SK-N-SH (cell line): ENCODE results near the gene SMAD3. TPM values are rescaled to one million over a fixed set of nuclear protein-coding genes. Genes with fewer than 3 reads are reported as not detected.

Experiments
- CTCF ChIA-PET: fragments of 300-600, 350-600 bp; formaldehyde crosslinking; extraction: SDS; loops from one replicate; lab custom pipeline; 2021; lab: Yijun Ruan, JAX
- POLR2A ChIA-PET: fragments of 350-600 bp; sonication (Branson Sonifier 250); formaldehyde crosslinking; extraction: SDS; loops from one replicate; lab custom pipeline; 2020; ENCODE audit warnings: antibody characterized with exemption, inconsistent platforms; lab: Yijun Ruan, JAX
- DNase-seq: peaks from one replicate; pipeline ENCODE4 v3.0.0; 2012
- H2AFZ ChIP-seq: fragments of 200-600 bp; sonication (generic); 2 replicates; pipeline ENCODE4 v1.8.1; 2016; ENCODE audit warnings: antibody characterized with exemption, mild to moderate bottlenecking, low read depth
- H3F3A ChIP-seq: fragments of 200-600 bp; sonication (generic); replicated peaks from 2 replicates; pipeline ENCODE3; 2016; ENCODE audit warnings: antibody characterized with exemption, mild to moderate bottlenecking; ENCODE audit not compliant: insufficient read depth
- H3K27ac ChIP-seq, 2 experiments: fragments of 200-500 bp in 1 of 2; fragments of 200-600 bp in 1 of 2; sonication (Bioruptor generic) in 1 of 2; sonication (generic), shearing (Covaris generic) in 1 of 2; 2 replicates each; pipeline versions ENCODE4 v1.5.1 to v1.6.1; 2014 to 2016; ENCODE audit warnings: low read depth in 2 of 2, inconsistent platforms in 1 of 2, low read length in 1 of 2, mild to moderate bottlenecking in 1 of 2, mixed read lengths in 1 of 2
- H3K27me3 ChIP-seq: fragments of 200-600 bp; sonication (generic), shearing (Covaris generic); 2 replicates; pipeline ENCODE4 v1.6.1; 2016; ENCODE audit warnings: mixed run types; ENCODE audit not compliant: insufficient read depth
- H3K36me3 ChIP-seq, 2 experiments: fragments of 200-500 bp in 1 of 2; fragments of 200-600 bp in 1 of 2; sonication (Bioruptor generic) in 1 of 2; sonication (generic) in 1 of 2; replicated peaks in 1 of 2; 2 replicates each; pipeline versions ENCODE3 to v1.5.1; 2014 to 2016; ENCODE audit warnings: low read length in 1 of 2, mild to moderate bottlenecking in 1 of 2; ENCODE audit not compliant: insufficient read depth in 2 of 2, control insufficient read depth in 1 of 2
- H3K4me1 ChIP-seq, 2 experiments: fragments of 200-500 bp in 1 of 2; fragments of 200-600 bp in 1 of 2; sonication (Bioruptor generic) in 1 of 2; sonication (generic), shearing (Covaris generic) in 1 of 2; 2 replicates each; pipeline versions ENCODE4 v1.5.1 to v1.6.1; 2014 to 2016; ENCODE audit warnings: low read depth in 1 of 2, low read length in 1 of 2, mixed run types in 1 of 2; ENCODE audit not compliant: insufficient read depth in 2 of 2, control insufficient read depth in 1 of 2
- H3K4me2 ChIP-seq: fragments of 200-600 bp; sonication (generic), shearing (Covaris generic); 2 replicates; pipeline ENCODE4 v1.6.1; 2017; ENCODE audit warnings: mixed run types
- H3K4me3 ChIP-seq, 2 experiments: fragments of 200-500 bp in 1 of 2; fragments of 200-600 bp in 1 of 2; sonication (Bioruptor generic) in 1 of 2; sonication (generic), shearing (Covaris generic) in 1 of 2; 2 replicates each; pipeline versions ENCODE4 v1.5.1 to v1.8.1; 2014 to 2016; ENCODE audit warnings: low read depth in 2 of 2, inconsistent platforms in 1 of 2, low read length in 1 of 2, mild to moderate bottlenecking in 1 of 2, mixed read lengths in 1 of 2, moderate library complexity in 1 of 2
- H3K79me2 ChIP-seq: fragments of 200-600 bp; sonication (generic); 2 replicates; pipeline ENCODE4 v1.8.1; 2017; ENCODE audit warnings: mild to moderate bottlenecking; ENCODE audit not compliant: insufficient read depth
- H3K9ac ChIP-seq: fragments of 200-600 bp; sonication (generic); 2 replicates; pipeline ENCODE4 v1.6.1; 2017; ENCODE audit warnings: mixed run types
- H3K9me2 ChIP-seq: fragments of 200-600 bp; sonication (generic); 2 replicates; pipeline ENCODE4 v1.6.1; 2017; ENCODE audit warnings: mixed run types
- H3K9me3 ChIP-seq: fragments of 200-600 bp; sonication (generic); 2 replicates; pipeline ENCODE4 v1.6.1; 2017; ENCODE audit warnings: mixed run types, mild to moderate bottlenecking, moderate library complexity
- H4K20me1 ChIP-seq: fragments of 200-600 bp; sonication (generic); 2 replicates; pipeline ENCODE4 v1.6.1; 2017; ENCODE audit warnings: mild to moderate bottlenecking, mixed run types; ENCODE audit not compliant: insufficient read depth
- EP300 ChIP-seq, 2 experiments: IDR thresholded peaks; 2 replicates each; pipeline versions ENCODE4 v1.4.0 to v1.6.1; 2012; ENCODE audit warnings: borderline replicate concordance in 1 of 2, low read depth in 1 of 2, low read length in 1 of 2
- FOSL2 ChIP-seq: IDR thresholded peaks from 2 replicates; pipeline ENCODE4 v1.4.0; 2012; ENCODE audit warnings: low read depth, mild to moderate bottlenecking, moderate library complexity, borderline replicate concordance
- FOXJ3 ChIP-seq: sonication (generic); formaldehyde crosslinking; IDR thresholded peaks from 2 replicates; pipeline ENCODE4 v1.5.1; 2020; ENCODE audit warnings: mild to moderate bottlenecking, missing genetic modification reagents
- GABPA ChIP-seq: IDR thresholded peaks from 2 replicates; pipeline ENCODE4 v1.4.0; 2012; ENCODE audit warnings: low read depth, mild to moderate bottlenecking
- IRF3 ChIP-seq: fragments of 150-350 bp; IDR thresholded peaks from 2 replicates; pipeline ENCODE4 v1.6.1; 2016; ENCODE audit warnings: mild to moderate bottlenecking, low read depth, low read length
- MXI1 ChIP-seq: IDR thresholded peaks from 2 replicates; pipeline ENCODE4 v1.6.1; 2012; ENCODE audit warnings: mild to moderate bottlenecking, low read depth, low read length, improper control_type of control experiment
- NFIC ChIP-seq: IDR thresholded peaks from 2 replicates; pipeline ENCODE4 v1.4.0; 2012; ENCODE audit warnings: borderline replicate concordance
- NRF1 ChIP-seq: IDR thresholded peaks from 2 replicates; pipeline ENCODE4 v1.6.1; 2012; ENCODE audit warnings: low read depth, mild to moderate bottlenecking, low read length
- RXRA ChIP-seq: IDR thresholded peaks from 2 replicates; pipeline ENCODE4 v1.4.0; 2012; ENCODE audit warnings: low read depth, mild to moderate bottlenecking, borderline replicate concordance
- SMC3 ChIP-seq: IDR thresholded peaks from 2 replicates; pipeline ENCODE4 v1.6.1; 2012; ENCODE audit warnings: low read depth, low read length, improper control_type of control experiment
- TEAD4 ChIP-seq: IDR thresholded peaks from 2 replicates; pipeline ENCODE4 v1.4.0; 2012; ENCODE audit warnings: mild to moderate bottlenecking, borderline replicate concordance; ENCODE audit not compliant: insufficient read depth
- USF2 ChIP-seq: fragments of 150-350 bp; IDR thresholded peaks from 2 replicates; pipeline ENCODE4 v1.6.1; 2017; ENCODE audit warnings: antibody characterized with exemption, low read length, low read depth, borderline replicate concordance
- YY1 ChIP-seq: IDR thresholded peaks from 2 replicates; pipeline ENCODE4 v1.4.0; 2012; ENCODE audit warnings: low read depth, mild to moderate bottlenecking
- ZBTB33 ChIP-seq: IDR thresholded peaks from 2 replicates; pipeline ENCODE4 v1.4.0; 2012; ENCODE audit warnings: low read depth, borderline replicate concordance
- WGBS: methylation state at CpG from one replicate; pipeline ENCODE4 v1.1.6; 2017; ENCODE audit warnings: low lambda C conversion rate; 5-methylcytosine and 5-hydroxymethylcytosine counted together
- polyA plus RNA-seq, 3 experiments: library from polyadenylated mRNA; depleted of rRNA; stranded (reverse); fragments of >200 nt; gene quantifications; 2 replicates each; pipeline ENCODE4 v1.2.3, GENCODE V29; 2012
- TF ChIP-seq, protein P1 (sequence below): IDR thresholded peaks from 2 replicates; pipeline ENCODE4 v1.4.0; 2012; ENCODE audit warnings: low read depth, borderline replicate concordance
- TF ChIP-seq, protein P2 (sequence below): fragments of 200-600 bp; sonication (generic); IDR thresholded peaks from 2 replicates; pipeline ENCODE4 v1.6.1; 2017; ENCODE audit warnings: antibody characterized with exemption, mild to moderate bottlenecking, moderate library complexity

Gene SMAD3
- polyA plus RNA-seq, 1 of the 3 experiments (the other 2 are of a cell fraction), result 19.5 TPM

DNA sequence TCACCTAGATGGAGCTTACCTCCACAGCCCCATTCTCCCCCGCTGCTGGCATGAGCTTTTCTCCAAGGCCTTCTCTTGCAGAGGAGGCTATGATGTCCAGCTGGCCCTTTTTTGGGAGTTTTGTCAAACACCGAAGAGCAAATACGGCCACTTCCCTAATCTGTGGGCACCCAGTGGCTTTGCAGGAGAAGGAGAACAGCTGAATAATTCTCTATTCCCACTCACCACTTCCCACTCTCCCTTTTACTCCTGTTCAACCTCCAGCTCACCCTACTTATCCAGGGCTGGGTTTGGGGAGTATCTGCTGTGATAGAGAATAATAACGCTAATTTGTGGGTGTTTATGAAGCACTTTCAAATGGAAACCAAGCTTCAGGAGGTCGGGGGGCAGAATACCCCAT is 96.0 kb downstream of the SMAD3 start (continued):
- TF ChIP-seq, protein P1, sequence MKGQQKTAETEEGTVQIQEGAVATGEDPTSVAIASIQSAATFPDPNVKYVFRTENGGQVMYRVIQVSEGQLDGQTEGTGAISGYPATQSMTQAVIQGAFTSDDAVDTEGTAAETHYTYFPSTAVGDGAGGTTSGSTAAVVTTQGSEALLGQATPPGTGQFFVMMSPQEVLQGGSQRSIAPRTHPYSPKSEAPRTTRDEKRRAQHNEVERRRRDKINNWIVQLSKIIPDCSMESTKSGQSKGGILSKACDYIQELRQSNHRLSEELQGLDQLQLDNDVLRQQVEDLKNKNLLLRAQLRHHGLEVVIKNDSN, result no peak
- TF ChIP-seq NRF1, result no peak
- TF ChIP-seq RXRA, result no peak
- no peak for TF ChIP-seq GABPA
- TF ChIP-seq YY1, result no peak
- TF ChIP-seq MXI1, result no peak
- no peak for TF ChIP-seq USF2
- TF ChIP-seq, all 33 proteins: peak for 0

DNA sequence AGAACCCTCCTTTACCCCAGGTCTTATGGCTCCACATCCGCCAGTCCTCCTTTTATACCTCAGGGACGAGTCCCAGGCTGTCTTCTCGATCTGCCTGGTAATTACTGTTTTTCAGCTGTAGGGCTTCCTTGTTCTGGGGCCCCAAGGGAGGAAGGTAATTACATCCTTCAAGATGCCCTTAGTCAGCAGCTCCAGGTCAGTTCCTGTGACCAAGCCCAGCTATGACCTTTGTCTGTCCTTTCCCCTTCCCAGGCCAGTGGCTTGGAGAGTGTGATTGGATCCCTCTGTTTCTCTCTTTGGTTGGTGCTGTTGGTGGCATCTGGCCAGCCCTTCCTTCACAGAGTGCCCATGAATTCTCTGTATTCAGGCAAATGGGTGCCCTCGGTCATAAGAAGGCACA is 96.5 kb downstream of the SMAD3 start:
- peaks cover 0 to 12% of the 10 kb centered on the region in 2 experiments for H3K36me3 ChIP-seq

DNA sequence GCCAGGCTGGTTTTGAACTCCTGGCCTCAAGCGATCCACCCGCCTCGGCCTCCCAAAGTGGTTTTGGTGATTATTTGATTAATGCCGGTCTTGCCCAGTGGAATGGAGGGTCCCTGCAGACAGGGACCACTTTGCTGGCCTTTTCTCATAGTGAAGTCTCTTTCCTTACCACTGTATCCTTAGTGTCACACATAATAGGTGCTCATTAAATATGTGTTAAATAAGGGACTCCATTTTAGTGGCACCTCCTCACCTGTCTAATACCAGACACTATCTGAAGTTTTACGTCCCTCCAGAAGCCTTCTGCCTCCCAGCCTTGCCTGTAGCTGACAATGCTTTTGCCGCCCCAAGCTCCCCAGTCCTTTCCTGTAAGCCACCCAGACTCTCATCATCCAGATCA is 97.8 kb downstream of the SMAD3 start:
- H3K79me2 ChIP-seq, result peaks cover 58% of the 10 kb centered on the region
- ChIA-PET CTCF (no interaction called here), POLR2A (no interaction called here)
- no peak overlapping the region for H3K4me2 ChIP-seq
- H3K27me3 ChIP-seq, result no peaks in the 10 kb centered on the region
- H3K9me2 ChIP-seq, result no peaks in the 10 kb centered on the region
- H4K20me1 ChIP-seq, result 0 out of 2 replicates have a peak, but pooled peaks cover 5% of the 10 kb centered on the region
- no peak for DNase-seq
- H3F3A ChIP-seq, result no peaks in the 10 kb centered on the region
- H3K9ac ChIP-seq, result no peak overlapping the region
- H3K27ac ChIP-seq, result no peak overlapping the region
- no peaks in the 10 kb centered on the region for H3K9me3 ChIP-seq
- 94% methylated on average over 5 of the region's 6 CpGs for WGBS
- H3K4me1 ChIP-seq, result peaks cover 15 to 16% of the 10 kb centered on the region in 2 experiments; a peak in 2 of 4 replicates
- no peak overlapping the region for H3K4me3 ChIP-seq
- peaks cover 0 to 12% of the 10 kb centered on the region in 2 experiments for H3K36me3 ChIP-seq
- H2AFZ ChIP-seq, result no peak overlapping the region
- TF ChIP-seq IRF3 (no peak), TEAD4 (no peak), NFIC (no peak), GABPA (no peak), USF2 (no peak), YY1 (no peak), ZBTB33 (no peak), NRF1 (no peak), FOXJ3 (CRISPR knock-in tag) (no peak), SMC3 (no peak), EP300 (IDR thresholded peaks at IDR 0.05; ENCODE audit: borderline replicate concordance in 1 of 2, low read depth in 1 of 2, low read length in 1 of 2) (no peak)
- TF ChIP-seq, protein P2, sequence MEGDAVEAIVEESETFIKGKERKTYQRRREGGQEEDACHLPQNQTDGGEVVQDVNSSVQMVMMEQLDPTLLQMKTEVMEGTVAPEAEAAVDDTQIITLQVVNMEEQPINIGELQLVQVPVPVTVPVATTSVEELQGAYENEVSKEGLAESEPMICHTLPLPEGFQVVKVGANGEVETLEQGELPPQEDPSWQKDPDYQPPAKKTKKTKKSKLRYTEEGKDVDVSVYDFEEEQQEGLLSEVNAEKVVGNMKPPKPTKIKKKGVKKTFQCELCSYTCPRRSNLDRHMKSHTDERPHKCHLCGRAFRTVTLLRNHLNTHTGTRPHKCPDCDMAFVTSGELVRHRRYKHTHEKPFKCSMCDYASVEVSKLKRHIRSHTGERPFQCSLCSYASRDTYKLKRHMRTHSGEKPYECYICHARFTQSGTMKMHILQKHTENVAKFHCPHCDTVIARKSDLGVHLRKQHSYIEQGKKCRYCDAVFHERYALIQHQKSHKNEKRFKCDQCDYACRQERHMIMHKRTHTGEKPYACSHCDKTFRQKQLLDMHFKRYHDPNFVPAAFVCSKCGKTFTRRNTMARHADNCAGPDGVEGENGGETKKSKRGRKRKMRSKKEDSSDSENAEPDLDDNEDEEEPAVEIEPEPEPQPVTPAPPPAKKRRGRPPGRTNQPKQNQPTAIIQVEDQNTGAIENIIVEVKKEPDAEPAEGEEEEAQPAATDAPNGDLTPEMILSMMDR, result no peak

More for the DNA sequence above, 96.5 kb downstream of the SMAD3 start:
- ChIA-PET POLR2A (no interaction called here), CTCF (interaction anchor here (1.2 kb wide), 1 partner anchor 77 kb away, joined by 3 read pairs; no protein-coding TSS in a partner anchor)
- H3K4me2 ChIP-seq, result no peak overlapping the region
- H2AFZ ChIP-seq, result no peak overlapping the region
- DNase-seq, result no peak
- peaks cover 15 to 22% of the 10 kb centered on the region in 2 experiments; a peak in 2 of 4 replicates for H3K4me1 ChIP-seq
- TF ChIP-seq FOSL2 (no peak), SMC3 (no peak)
- H3F3A ChIP-seq, result no peaks in the 10 kb centered on the region
- no peak overlapping the region for H3K27ac ChIP-seq
- H3K27me3 ChIP-seq, result no peaks in the 10 kb centered on the region
- H3K9me2 ChIP-seq, result no peaks in the 10 kb centered on the region
- no peak overlapping the region for H3K9ac ChIP-seq
- H4K20me1 ChIP-seq, result 0 out of 2 replicates have a peak, but pooled peaks cover 5% of the 10 kb centered on the region
- WGBS, result 100% methylated on average over 3 of the region's 4 CpGs
- H3K9me3 ChIP-seq, result no peaks in the 10 kb centered on the region
- no peak overlapping the region for H3K4me3 ChIP-seq
- peaks cover 69% of the 10 kb centered on the region for H3K79me2 ChIP-seq
